ENCODE data around the gene RTN4.

- TF ChIP-seq, protein P1, sequence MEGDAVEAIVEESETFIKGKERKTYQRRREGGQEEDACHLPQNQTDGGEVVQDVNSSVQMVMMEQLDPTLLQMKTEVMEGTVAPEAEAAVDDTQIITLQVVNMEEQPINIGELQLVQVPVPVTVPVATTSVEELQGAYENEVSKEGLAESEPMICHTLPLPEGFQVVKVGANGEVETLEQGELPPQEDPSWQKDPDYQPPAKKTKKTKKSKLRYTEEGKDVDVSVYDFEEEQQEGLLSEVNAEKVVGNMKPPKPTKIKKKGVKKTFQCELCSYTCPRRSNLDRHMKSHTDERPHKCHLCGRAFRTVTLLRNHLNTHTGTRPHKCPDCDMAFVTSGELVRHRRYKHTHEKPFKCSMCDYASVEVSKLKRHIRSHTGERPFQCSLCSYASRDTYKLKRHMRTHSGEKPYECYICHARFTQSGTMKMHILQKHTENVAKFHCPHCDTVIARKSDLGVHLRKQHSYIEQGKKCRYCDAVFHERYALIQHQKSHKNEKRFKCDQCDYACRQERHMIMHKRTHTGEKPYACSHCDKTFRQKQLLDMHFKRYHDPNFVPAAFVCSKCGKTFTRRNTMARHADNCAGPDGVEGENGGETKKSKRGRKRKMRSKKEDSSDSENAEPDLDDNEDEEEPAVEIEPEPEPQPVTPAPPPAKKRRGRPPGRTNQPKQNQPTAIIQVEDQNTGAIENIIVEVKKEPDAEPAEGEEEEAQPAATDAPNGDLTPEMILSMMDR (IDR thresholded peaks at IDR 0.05 in 4 of 5, conservative IDR thresholded peaks at IDR 0.05 in 1 of 5): no peak
- no peak for TF ChIP-seq POLR2A (IDR thresholded peaks at IDR 0.05)
These were observed 38.2 kb downstream of the RTN4 start for GRCh38 chr2:55011831-55012671.

Data from gastrocnemius medialis (tissue), 4 donors.